ENCODE data around the gene CHERP. TPM values are rescaled to one million over a fixed set of nuclear protein-coding genes. Genes with fewer than 3 reads are reported as not detected.

The CHERP gene, protein sequence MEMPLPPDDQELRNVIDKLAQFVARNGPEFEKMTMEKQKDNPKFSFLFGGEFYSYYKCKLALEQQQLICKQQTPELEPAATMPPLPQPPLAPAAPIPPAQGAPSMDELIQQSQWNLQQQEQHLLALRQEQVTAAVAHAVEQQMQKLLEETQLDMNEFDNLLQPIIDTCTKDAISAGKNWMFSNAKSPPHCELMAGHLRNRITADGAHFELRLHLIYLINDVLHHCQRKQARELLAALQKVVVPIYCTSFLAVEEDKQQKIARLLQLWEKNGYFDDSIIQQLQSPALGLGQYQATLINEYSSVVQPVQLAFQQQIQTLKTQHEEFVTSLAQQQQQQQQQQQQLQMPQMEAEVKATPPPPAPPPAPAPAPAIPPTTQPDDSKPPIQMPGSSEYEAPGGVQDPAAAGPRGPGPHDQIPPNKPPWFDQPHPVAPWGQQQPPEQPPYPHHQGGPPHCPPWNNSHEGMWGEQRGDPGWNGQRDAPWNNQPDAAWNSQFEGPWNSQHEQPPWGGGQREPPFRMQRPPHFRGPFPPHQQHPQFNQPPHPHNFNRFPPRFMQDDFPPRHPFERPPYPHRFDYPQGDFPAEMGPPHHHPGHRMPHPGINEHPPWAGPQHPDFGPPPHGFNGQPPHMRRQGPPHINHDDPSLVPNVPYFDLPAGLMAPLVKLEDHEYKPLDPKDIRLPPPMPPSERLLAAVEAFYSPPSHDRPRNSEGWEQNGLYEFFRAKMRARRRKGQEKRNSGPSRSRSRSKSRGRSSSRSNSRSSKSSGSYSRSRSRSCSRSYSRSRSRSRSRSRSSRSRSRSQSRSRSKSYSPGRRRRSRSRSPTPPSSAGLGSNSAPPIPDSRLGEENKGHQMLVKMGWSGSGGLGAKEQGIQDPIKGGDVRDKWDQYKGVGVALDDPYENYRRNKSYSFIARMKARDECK
- 1 to 10 TPM; 4.3 to 8.0 TPM for total RNA-seq

GRCh38 chr19:16542045-16542909 is at the start of gene CHERP:
Gene CHERP, minus strand, starts transcription at chr19:16542437. Its CDS starts 59 bp downstream, at chr19:16542378.
- Histone ChIP-seq H3K9me3 (no peaks in the 10 kb centered on the region), H3K27ac (peak within 1 kb of the TSS; percentile 86 to 93), H3K36me3 (peaks cover 11% of the 10 kb centered on the region), H3K4me1 (peaks cover 0 to 49% of the 10 kb centered on the region in 2 donors), H3K27me3 (no peaks in the 10 kb centered on the region), H3K4me3 (peak within 1 kb of the TSS; percentile 88 to 98)
- peak; percentile 90 for DNase-seq (ENCODE audit: low spot score)
- TF ChIP-seq, protein P1, sequence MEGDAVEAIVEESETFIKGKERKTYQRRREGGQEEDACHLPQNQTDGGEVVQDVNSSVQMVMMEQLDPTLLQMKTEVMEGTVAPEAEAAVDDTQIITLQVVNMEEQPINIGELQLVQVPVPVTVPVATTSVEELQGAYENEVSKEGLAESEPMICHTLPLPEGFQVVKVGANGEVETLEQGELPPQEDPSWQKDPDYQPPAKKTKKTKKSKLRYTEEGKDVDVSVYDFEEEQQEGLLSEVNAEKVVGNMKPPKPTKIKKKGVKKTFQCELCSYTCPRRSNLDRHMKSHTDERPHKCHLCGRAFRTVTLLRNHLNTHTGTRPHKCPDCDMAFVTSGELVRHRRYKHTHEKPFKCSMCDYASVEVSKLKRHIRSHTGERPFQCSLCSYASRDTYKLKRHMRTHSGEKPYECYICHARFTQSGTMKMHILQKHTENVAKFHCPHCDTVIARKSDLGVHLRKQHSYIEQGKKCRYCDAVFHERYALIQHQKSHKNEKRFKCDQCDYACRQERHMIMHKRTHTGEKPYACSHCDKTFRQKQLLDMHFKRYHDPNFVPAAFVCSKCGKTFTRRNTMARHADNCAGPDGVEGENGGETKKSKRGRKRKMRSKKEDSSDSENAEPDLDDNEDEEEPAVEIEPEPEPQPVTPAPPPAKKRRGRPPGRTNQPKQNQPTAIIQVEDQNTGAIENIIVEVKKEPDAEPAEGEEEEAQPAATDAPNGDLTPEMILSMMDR (IDR thresholded peaks at IDR 0.05) = no peak

GRCh38 chr19:16590876-16591802 is 48.9 kb upstream of the CHERP start:
- no peaks in the 10 kb centered on the region for H3K9me3 ChIP-seq
- no peaks in the 10 kb centered on the region for H3K36me3 ChIP-seq
- peaks cover 0 to 86% of the 10 kb centered on the region in 2 donors for H3K4me1 ChIP-seq
- DNase-seq (ENCODE audit: low spot score) = no peak
- TF ChIP-seq, protein P1 (IDR thresholded peaks at IDR 0.05) = no peak
- H3K4me3 ChIP-seq = no peak overlapping the region
- H3K27me3 ChIP-seq = no peaks in the 10 kb centered on the region
- H3K27ac ChIP-seq = no peak overlapping the region

- Histone ChIP-seq H3K4me1 (peaks cover 0 to 91% of the 10 kb centered on the region in 2 donors), H3K36me3 (no peaks in the 10 kb centered on the region), H3K27ac (no peak overlapping the region), H3K27me3 (no peaks in the 10 kb centered on the region), H3K9me3 (no peaks in the 10 kb centered on the region), H3K4me3 (no peak overlapping the region)
- no peak for DNase-seq (ENCODE audit: low spot score)
- TF ChIP-seq, protein P1 (IDR thresholded peaks at IDR 0.05) = no peak
These were observed 47.7 kb upstream of the CHERP start for GRCh38 chr19:16589917-16590316.

DNA sequence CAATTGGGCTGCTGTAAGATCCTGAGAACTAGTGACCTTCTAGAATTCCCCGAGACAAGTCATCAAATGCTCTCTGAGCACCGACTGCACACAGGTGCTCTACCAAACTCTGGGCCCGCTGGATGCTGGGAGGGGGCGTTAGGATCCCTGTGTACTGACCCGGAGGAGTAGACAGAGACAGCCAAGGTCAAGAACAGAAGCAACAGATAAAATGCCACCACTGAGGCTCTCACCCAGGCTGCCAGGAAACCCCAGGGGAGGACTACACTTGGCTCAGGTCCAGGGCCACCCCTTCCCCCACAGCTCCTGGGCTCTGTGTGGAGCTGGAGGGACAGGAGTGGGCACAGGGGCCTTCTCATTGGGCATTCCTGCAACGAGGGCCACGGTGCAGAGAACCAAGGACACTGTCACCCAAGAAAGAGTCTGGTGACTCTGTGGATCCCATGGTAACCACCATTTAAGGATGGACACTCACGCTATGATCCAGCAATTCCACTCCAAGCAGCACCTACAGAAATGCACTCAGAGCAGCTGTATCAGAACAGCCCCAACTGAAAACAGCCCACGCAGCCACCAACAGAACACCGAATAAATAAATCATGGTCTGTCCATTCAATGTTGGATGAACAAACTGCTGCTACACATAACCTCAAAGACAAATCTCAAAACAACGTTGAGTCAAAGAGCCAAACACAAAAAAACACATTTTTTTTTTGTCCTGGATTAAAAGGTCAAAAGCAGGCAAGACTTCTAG is 46.8 kb upstream of the CHERP start:
- no peak for DNase-seq (ENCODE audit: low spot score)
- H3K4me3 ChIP-seq = no peak overlapping the region
- H3K27me3 ChIP-seq = no peaks in the 10 kb centered on the region
- peaks cover 0 to 91% of the 10 kb centered on the region in 2 donors for H3K4me1 ChIP-seq
- H3K36me3 ChIP-seq = no peaks in the 10 kb centered on the region
- TF ChIP-seq, protein P1 (IDR thresholded peaks at IDR 0.05) = no peak
- no peak overlapping the region for H3K27ac ChIP-seq
- no peaks in the 10 kb centered on the region for H3K9me3 ChIP-seq
